SK-N-SH treated with all-trans-retinoic acid at 6 μM for 48 hours (cell line): Measurements from ENCODE around the gene TTBK1.

Source experiments
- ATAC-seq: fragments of 200-7000 bp; cut with Tn5 transposase; 3 replicates; pipeline ENCODE4 v1.9.1; 2020; ENCODE audit warnings: mild to moderate bottlenecking, moderate library complexity
- ARNTL ChIP-seq: fragments of 450-650 bp; formaldehyde crosslinking; IDR thresholded peaks from 2 replicates; pipeline ENCODE4 v1.5.0; 2020; ENCODE audit warnings: low read depth, mild to moderate bottlenecking, moderate library complexity, borderline replicate concordance
- BACH2 ChIP-seq: fragments of 250-450 bp; sonication (Bioruptor Pico); IDR thresholded peaks from 2 replicates; pipeline ENCODE4 v1.9.0; 2021; ENCODE audit warnings: mild to moderate bottlenecking, borderline replicate concordance
- CSDC2 ChIP-seq: fragments of 250-450 bp; sonication (Bioruptor Pico); IDR thresholded peaks from 2 replicates; pipeline ENCODE4 v1.5.0; 2020; ENCODE audit warnings: mild to moderate bottlenecking, moderate library complexity
- ESRRG ChIP-seq: fragments of 250-450 bp; sonication (Bioruptor Pico); IDR thresholded peaks from 2 replicates; pipeline ENCODE4 v1.6.1; 2021; ENCODE audit warnings: mild to moderate bottlenecking
- GLIS3 ChIP-seq: fragments of 250-450 bp; sonication (Bioruptor Pico); IDR thresholded peaks from 2 replicates; pipeline ENCODE4 v1.5.0; 2020; ENCODE audit warnings: mild to moderate bottlenecking, moderate library complexity
- ISL1 ChIP-seq: fragments of 250-450 bp; sonication (Bioruptor Pico); IDR thresholded peaks from 2 replicates; pipeline ENCODE4 v2.1.2; 2022; ENCODE audit warnings: mild to moderate bottlenecking, moderate library complexity
- OSR1 ChIP-seq: fragments of 250-450 bp; sonication (Bioruptor Pico); IDR thresholded peaks from 2 replicates; pipeline ENCODE4 v1.8.0; 2022; ENCODE audit warnings: moderate library complexity, mild to moderate bottlenecking, inconsistent platforms
- PATZ1 ChIP-seq: fragments of 250-450 bp; sonication (Bioruptor Pico); IDR thresholded peaks from 2 replicates; pipeline ENCODE4 v1.8.0; 2020; ENCODE audit warnings: mild to moderate bottlenecking, moderate library complexity, borderline replicate concordance
- PPARA ChIP-seq: fragments of 250-450 bp; sonication (Bioruptor Pico); IDR thresholded peaks from 2 replicates; pipeline ENCODE4 v1.5.0; 2020; ENCODE audit warnings: mild to moderate bottlenecking, borderline replicate concordance
- RARB ChIP-seq: fragments of 250-450 bp; sonication (Bioruptor Pico); IDR thresholded peaks from 2 replicates; pipeline ENCODE4 v1.8.0; 2021; ENCODE audit warnings: mild to moderate bottlenecking, moderate library complexity
- SNAI2 ChIP-seq: fragments of 250-450 bp; sonication (Bioruptor Pico); IDR thresholded peaks from 2 replicates; pipeline ENCODE4 v1.5.0; 2020; ENCODE audit warnings: mild to moderate bottlenecking, moderate library complexity
- TCF4 ChIP-seq: fragments of 250-450 bp; sonication (Bioruptor Pico); IDR thresholded peaks from 2 replicates; pipeline ENCODE4 v1.8.0; 2021; ENCODE audit warnings: mild to moderate bottlenecking, moderate library complexity, borderline replicate concordance
- TOX ChIP-seq: fragments of 250-450 bp; sonication (Bioruptor Pico); IDR thresholded peaks from 2 replicates; pipeline ENCODE4 v1.8.0; 2021; ENCODE audit warnings: mild to moderate bottlenecking, moderate library complexity, borderline replicate concordance
- ZC3H10 ChIP-seq: fragments of 250-450 bp; sonication (Bioruptor Pico); IDR thresholded peaks from 2 replicates; pipeline ENCODE4 v1.5.1; 2021; ENCODE audit warnings: mild to moderate bottlenecking, moderate library complexity
- ZFP3 ChIP-seq: fragments of 250-450 bp; sonication (Bioruptor Pico); IDR thresholded peaks from 2 replicates; pipeline ENCODE4 v1.5.0; 2020; ENCODE audit warnings: mild to moderate bottlenecking, moderate library complexity
- ZFP30 ChIP-seq: fragments of 450-650 bp; formaldehyde crosslinking; IDR thresholded peaks from 2 replicates; pipeline ENCODE4 v1.5.0; 2022; ENCODE audit warnings: mild to moderate bottlenecking, moderate library complexity
- ZNF565 ChIP-seq: fragments of 450-650 bp; formaldehyde crosslinking; conservative IDR thresholded peaks from 2 replicates; pipeline ENCODE4 v1.5.0; 2020; ENCODE audit warnings: low read depth, mild to moderate bottlenecking, moderate library complexity
- ZNF70 ChIP-seq: fragments of 450-650 bp; formaldehyde crosslinking; IDR thresholded peaks from 2 replicates; pipeline ENCODE4 v1.5.0; 2020; ENCODE audit warnings: mild to moderate bottlenecking, moderate library complexity
- ZNF8 ChIP-seq: fragments of 450-650 bp; formaldehyde crosslinking; IDR thresholded peaks from 2 replicates; pipeline ENCODE4 v1.5.0; 2020; ENCODE audit warnings: mild to moderate bottlenecking, moderate library complexity
- TF ChIP-seq, protein P1 (sequence below): fragments of 250-450 bp; sonication (Bioruptor Pico); IDR thresholded peaks from 2 replicates; pipeline ENCODE4 v1.5.1; 2021; ENCODE audit warnings: mild to moderate bottlenecking, moderate library complexity
- TF ChIP-seq, protein P2 (sequence below): fragments of 250-450 bp; sonication (Bioruptor Pico); IDR thresholded peaks from 2 replicates; pipeline ENCODE4 v1.5.1; 2020; ENCODE audit warnings: low read depth, mild to moderate bottlenecking, moderate library complexity
- TF ChIP-seq, protein P3 (sequence below): fragments of 250-450 bp; sonication (Bioruptor Pico); IDR thresholded peaks from 2 replicates; pipeline ENCODE4 v1.5.0; 2020; ENCODE audit warnings: mild to moderate bottlenecking, moderate library complexity

The TTBK1 gene

DNA sequence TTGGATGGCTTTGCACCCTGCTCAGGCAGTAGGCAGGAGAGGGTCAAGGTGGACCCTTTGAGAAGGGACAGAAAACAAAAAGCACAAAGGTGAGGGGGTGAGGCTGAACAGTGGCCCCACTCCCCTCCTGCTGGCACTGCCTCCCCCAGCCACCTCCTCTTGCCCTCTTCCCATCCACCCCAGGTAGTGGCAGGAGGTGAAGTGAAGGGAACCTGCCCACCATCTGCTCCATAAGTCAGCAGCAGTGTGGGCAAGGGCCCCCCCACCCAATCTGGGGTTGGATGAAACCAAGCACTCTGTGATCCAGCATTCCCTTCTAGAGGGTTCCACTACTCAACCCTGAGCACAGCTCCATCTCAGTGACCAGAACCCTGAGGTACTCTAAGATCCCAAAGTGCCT lies 28.7 kb downstream of the TTBK1 start:
- TF ChIP-seq, protein P1, sequence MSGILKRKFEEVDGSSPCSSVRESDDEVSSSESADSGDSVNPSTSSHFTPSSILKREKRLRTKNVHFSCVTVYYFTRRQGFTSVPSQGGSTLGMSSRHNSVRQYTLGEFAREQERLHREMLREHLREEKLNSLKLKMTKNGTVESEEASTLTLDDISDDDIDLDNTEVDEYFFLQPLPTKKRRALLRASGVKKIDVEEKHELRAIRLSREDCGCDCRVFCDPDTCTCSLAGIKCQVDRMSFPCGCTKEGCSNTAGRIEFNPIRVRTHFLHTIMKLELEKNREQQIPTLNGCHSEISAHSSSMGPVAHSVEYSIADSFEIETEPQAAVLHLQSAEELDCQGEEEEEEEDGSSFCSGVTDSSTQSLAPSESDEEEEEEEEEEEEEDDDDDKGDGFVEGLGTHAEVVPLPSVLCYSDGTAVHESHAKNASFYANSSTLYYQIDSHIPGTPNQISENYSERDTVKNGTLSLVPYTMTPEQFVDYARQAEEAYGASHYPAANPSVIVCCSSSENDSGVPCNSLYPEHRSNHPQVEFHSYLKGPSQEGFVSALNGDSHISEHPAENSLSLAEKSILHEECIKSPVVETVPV (CRISPR knock-in tag), result no peak
- no peak for TF ChIP-seq BACH2 (CRISPR knock-in tag)
- TF ChIP-seq CSDC2 (CRISPR knock-in tag), result no peak
- TF ChIP-seq ZFP30 (CRISPR knock-in tag), result no peak
- TF ChIP-seq ESRRG (CRISPR knock-in tag), result no peak
- TF ChIP-seq ZC3H10 (CRISPR knock-in tag), result no peak
- TF ChIP-seq ARNTL, result no peak
- TF ChIP-seq OSR1 (CRISPR knock-in tag), result no peak
- no peak for TF ChIP-seq GLIS3 (CRISPR knock-in tag)
- no peak for TF ChIP-seq TCF4 (CRISPR knock-in tag)
- ATAC-seq, result no peak

- no peak for ATAC-seq
- TF ChIP-seq GLIS3 (CRISPR knock-in tag), result no peak
- TF ChIP-seq, protein P1 (CRISPR knock-in tag), result no peak
- no peak for TF ChIP-seq CSDC2 (CRISPR knock-in tag)
- no peak for TF ChIP-seq ESRRG (CRISPR knock-in tag)
- TF ChIP-seq TOX (CRISPR knock-in tag), result no peak
- no peak for TF ChIP-seq PPARA (CRISPR knock-in tag)
- TF ChIP-seq, protein P2, sequence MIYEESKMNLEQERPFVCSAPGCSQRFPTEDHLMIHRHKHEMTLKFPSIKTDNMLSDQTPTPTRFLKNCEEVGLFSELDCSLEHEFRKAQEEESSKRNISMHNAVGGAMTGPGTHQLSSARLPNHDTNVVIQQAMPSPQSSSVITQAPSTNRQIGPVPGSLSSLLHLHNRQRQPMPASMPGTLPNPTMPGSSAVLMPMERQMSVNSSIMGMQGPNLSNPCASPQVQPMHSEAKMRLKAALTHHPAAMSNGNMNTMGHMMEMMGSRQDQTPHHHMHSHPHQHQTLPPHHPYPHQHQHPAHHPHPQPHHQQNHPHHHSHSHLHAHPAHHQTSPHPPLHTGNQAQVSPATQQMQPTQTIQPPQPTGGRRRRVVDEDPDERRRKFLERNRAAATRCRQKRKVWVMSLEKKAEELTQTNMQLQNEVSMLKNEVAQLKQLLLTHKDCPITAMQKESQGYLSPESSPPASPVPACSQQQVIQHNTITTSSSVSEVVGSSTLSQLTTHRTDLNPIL (CRISPR knock-in tag), result no peak
- TF ChIP-seq ZFP30 (CRISPR knock-in tag), result no peak
- no peak for TF ChIP-seq ZNF565 (CRISPR knock-in tag)
- no peak for TF ChIP-seq PATZ1 (CRISPR knock-in tag)
- TF ChIP-seq ZC3H10 (CRISPR knock-in tag), result no peak
- no peak for TF ChIP-seq ARNTL
- TF ChIP-seq SNAI2 (CRISPR knock-in tag), result no peak
- TF ChIP-seq RARB (CRISPR knock-in tag), result no peak
- TF ChIP-seq TCF4 (CRISPR knock-in tag), result no peak
- no peak for TF ChIP-seq ISL1 (CRISPR knock-in tag)
- TF ChIP-seq ZNF8 (CRISPR knock-in tag), result no peak
Observed at GRCh38 chr6:43273707-43274106, 30.4 kb downstream of the TTBK1 start.

- no peak for ATAC-seq
Observed at GRCh38 chr6:43274127-43274915, 31.0 kb downstream of the TTBK1 start.

More at GRCh38 chr6:43274127-43274915, 31.0 kb downstream of the TTBK1 start:
- TF ChIP-seq ZNF70 (CRISPR knock-in tag) (no peak), PATZ1 (CRISPR knock-in tag) (no peak), ZFP3 (CRISPR knock-in tag) (no peak), TCF4 (CRISPR knock-in tag) (no peak), ZFP30 (CRISPR knock-in tag) (no peak), ARNTL (no peak), CSDC2 (CRISPR knock-in tag) (no peak)
- TF ChIP-seq, protein P3, sequence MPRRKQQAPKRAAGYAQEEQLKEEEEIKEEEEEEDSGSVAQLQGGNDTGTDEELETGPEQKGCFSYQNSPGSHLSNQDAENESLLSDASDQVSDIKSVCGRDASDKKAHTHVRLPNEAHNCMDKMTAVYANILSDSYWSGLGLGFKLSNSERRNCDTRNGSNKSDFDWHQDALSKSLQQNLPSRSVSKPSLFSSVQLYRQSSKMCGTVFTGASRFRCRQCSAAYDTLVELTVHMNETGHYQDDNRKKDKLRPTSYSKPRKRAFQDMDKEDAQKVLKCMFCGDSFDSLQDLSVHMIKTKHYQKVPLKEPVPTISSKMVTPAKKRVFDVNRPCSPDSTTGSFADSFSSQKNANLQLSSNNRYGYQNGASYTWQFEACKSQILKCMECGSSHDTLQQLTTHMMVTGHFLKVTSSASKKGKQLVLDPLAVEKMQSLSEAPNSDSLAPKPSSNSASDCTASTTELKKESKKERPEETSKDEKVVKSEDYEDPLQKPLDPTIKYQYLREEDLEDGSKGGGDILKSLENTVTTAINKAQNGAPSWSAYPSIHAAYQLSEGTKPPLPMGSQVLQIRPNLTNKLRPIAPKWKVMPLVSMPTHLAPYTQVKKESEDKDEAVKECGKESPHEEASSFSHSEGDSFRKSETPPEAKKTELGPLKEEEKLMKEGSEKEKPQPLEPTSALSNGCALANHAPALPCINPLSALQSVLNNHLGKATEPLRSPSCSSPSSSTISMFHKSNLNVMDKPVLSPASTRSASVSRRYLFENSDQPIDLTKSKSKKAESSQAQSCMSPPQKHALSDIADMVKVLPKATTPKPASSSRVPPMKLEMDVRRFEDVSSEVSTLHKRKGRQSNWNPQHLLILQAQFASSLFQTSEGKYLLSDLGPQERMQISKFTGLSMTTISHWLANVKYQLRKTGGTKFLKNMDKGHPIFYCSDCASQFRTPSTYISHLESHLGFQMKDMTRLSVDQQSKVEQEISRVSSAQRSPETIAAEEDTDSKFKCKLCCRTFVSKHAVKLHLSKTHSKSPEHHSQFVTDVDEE (CRISPR knock-in tag), result no peak
- TF ChIP-seq, all 23 proteins: peak for 0
